DMS53 (cell line): ENCODE results near the gene BMP7.
"Not testable (repeated sequence)": the region's sequence is repeated elsewhere in the genome, so short reads cannot be mapped to it uniquely, and the experiment has no call there.

Experiments
- DNase-seq: peaks from one replicate; lab custom pipeline; 2025; lab: John Stamatoyannopoulos, UW

BMP7 gene

DNA sequence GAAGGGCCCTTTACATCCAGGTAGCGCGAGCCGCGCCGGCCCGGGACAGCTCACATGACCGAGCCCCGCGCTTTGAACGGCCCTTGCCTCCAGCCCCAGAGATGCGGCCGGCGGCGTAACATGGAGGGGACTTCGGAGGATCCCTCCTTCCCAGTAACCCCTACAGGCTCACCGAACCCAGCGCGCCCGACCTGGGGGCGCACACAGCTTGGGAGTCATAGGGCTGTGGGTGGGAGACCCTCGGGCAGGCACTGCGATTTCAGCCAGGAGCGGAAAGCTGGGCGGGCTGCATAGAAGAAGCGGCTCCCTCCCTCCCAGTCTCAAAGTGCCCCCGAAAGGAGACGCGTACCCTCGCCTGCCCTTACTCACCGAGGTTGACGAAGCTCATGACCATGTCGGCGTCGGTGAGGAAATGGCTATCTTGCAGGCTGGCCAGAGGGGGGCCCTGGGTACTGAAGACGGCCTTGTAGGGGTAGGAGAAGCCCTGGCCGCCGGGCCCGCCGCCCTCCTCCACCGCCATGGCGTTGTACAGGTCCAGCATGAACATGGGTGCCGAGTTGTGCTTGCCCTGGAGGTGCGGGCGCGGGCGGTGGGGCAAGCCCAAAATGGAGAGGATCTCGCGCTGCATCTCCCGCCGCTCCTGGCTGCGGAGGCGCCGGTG is 975 bp downstream of the BMP7 start:
- DNase-seq, result no peak

GRCh38 chr20:57264908-57265335 is 1.5 kb downstream of the BMP7 start:
- DNase-seq, result not testable (repeated sequence)

DNA sequence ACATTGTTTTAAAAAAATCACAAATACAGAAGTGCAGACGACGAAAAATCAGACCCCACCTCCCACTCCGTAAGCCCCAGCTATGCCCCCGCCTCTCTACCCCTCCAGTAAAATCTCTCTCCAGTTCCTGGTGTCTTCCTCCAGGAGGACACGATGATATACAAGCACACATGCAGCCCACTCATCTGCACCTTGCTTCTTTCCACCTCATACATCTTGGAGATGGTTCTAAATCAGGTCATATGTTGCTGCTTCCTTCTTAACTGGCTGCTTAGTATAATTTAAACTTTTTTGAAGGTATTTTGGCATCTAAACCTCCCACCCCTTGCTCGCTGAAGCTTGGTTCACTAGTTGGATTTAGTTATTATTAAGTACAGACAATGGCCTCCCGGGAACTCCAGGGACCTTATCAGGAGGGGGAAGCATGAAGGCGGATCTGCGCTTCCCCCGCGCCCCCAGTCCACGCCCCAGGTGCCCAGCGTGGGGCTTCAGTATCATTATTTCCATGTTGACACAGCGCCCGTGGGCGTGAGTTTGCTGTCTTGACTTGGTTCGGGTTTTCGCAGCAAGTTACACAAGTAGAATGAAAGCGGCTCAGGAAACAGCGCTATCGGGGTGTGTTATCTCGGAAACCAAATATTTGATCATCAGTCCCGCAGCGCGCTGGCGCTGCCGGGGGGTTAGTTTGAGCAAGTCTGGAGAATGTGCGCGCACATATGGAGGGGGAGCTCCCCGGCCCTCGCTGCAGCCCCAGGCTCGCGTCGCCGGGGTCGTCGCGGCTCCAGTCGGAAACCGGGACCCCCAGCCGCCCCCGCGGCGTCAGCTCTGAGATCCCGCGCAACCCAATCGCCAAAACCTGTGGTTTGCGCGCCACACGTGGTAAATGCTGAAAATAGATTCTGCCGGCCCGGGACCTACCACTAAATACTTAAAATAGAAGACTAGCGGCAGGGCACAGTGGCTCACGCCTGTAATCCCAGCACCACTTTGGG is 2.3 kb downstream of the BMP7 start:
- no peak for DNase-seq

DNA sequence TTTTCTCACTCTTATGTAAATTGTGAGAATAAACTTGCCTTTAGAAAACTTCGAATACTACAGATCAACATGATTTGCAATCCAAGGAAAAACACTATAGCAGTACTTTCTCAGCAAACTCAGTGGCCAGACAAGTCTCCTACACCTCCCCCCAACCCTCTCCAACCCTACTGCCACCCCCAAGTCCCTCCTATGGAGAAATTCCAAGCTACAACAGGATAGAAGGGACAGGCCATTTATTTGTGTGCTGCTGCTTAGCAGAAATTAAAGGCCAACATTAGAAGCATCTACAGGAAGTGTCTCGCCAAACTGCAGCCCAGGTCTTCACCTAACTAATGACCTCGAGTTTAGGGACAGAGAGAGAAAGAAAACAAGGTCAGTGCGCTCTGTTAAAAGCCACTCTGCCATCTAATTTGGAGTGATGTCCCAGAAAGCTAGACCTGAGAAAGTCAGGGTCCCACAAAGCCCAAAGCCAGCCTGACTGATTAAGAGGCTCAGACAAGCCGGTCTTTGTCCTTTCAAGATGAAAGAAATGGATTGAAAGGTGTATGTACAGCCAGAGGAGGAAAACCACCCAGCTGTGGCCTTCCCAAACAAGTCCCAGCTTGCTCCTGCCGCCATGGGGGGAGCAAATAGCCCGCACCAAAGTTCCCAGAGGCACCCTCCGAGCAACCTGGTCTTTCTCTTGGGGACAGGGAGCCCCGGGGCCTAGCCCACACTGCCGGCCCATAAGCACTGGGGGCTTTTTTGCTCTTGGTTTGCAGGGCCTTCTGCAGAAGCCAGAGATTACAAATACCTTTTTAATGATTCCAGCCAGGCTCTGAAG is 3.4 kb downstream of the BMP7 start:
- no peak for DNase-seq

- no peak for DNase-seq
These were observed 4.1 kb downstream of the BMP7 start for GRCh38 chr20:57262301-57262700.

DNA sequence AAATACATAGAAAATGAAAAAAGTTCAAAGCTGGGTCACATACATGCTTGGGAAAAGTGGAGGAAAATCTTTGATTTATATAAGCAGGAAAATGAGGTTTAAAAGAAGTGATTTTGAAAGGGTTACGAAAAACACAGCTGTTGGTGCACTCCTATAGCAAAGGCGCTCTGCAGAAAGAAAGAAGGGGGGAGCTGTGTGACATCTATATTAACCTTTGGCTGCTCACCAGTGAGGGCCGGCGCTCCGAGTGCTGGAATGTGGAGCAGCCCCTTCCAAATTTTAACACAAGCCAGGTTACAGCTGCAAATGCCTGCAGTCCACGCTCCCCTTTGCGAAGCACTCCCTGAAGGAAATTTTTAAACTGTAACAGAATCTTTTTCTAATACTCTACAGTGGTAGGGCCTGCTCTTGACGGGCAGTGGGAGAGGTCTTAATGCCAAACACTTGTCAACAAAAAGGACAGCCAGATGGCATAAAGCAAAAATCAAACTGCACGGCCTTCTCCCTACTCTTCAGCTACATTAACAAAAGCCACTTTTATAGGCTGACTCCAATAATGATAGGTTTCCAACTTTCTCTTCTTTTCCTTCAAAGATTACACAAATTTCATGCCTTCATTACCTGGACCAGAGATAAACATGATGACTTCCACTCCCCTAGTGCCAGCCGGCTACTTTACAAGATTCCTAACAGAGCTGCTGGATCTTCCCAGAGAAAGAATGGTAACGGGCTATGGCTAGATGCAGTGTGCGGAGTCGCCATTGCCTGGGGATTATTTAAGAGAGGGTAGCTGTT is 4.8 kb downstream of the BMP7 start:
- no peak for DNase-seq

GRCh38 chr20:57260934-57261333 is 5.5 kb downstream of the BMP7 start:
- DNase-seq, result no peak

- DNase-seq, result no peak
These were observed 6.2 kb downstream of the BMP7 start for GRCh38 chr20:57259938-57260921.

- DNase-seq, result no peak
These were observed 7.1 kb downstream of the BMP7 start for GRCh38 chr20:57259121-57259937.

- no peak for DNase-seq
These were observed 8.6 kb downstream of the BMP7 start for GRCh38 chr20:57257701-57258453.

DNA sequence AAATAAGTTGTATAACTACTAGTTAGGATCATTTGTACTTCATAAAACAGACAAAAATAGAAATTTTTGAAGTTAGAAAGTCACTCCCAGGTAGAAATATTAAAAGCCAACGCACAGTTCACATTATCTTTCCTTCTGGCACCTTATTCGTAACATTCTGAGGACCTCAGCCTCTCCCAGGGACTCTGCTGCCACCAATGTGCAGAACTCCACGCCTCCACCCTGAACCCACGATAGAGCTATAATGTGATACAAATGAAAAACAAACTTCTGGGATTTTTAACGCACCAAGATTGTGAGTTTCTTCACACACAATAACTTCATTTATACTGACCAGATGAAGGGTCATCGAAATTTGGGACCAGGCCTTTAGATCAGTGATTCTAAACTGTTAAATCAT is 9.5 kb downstream of the BMP7 start:
- DNase-seq, result no peak

DNA sequence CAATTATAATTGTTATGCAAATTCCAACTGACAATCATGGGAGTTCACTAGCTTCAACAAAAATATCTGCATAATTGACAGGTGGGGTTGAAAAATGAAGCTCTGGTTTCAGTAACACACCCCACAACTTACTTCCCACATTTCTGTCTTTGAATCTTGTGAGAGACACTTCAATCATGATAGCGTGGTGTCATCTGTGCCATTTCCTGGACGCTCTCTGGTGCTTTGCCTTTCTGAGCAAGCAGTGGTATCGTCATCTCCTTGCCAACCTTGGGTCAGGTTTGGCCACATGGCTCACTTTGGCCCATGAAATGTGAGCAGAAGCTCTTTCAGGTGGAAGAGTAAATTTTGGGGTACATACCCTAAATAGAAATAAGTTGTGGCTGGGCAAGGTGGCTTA is 10.2 kb downstream of the BMP7 start:
- DNase-seq, result no peak

DNA sequence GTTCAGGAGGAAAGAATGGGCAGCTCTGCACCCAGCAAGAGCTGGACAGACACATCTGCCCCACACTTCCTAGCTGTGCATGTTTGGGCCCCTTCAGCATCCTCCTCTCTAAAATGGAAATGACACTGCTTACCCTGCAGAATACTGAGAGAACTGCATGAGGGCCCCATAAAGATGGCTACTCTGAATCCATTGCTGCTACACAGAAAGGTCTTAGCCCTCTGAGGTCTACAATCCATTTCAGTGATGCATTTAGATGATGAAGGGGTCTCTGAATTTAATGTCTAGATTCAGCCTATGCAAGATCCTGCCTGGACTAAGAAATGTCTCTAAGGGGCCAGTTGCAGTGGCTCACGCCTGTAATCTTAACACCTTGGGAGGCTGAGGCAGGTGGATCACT is 11.3 kb downstream of the BMP7 start:
- no peak for DNase-seq

- DNase-seq, result no peak
These were observed 13.8 kb downstream of the BMP7 start for GRCh38 chr20:57252559-57253162.

GRCh38 chr20:57251949-57252348 is 14.5 kb downstream of the BMP7 start:
- no peak for DNase-seq

GRCh38 chr20:57251344-57251743 is 15.1 kb downstream of the BMP7 start:
- no peak for DNase-seq

DNA sequence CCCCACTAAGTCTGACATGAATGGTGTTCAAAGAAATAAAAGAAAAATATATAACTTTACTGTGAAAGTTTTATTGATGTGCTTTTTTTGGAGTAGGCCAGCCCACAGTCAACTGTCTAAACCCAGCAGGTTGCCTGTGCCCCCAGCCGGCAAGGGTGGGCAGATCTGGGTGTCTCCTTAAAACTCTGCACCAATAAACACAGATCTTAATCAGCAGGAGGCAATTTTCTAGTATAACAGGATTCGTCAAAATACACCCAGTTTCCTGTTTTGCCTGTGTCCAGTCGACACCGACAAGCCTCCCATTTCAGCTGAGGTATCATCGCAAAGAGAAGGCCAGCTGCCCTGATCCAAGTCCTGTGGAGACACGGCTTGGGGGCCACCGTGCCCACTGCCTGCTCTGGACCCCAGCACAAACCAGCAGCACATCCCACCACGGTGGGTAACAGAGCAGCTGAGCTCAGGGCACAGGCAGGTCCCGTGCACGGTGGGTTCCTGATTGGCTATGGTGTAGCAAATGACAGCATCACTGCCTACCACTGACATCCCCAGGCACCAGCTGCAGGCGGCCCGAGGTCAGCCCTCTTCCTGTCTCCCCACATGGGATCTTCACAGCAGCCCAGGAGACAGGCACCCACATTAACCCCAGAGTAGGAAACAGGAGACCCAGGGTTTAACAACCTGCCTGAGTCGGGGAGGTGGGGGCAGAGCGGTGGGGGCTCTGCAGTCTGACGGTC is 15.7 kb downstream of the BMP7 start:
- DNase-seq, result no peak

DNA sequence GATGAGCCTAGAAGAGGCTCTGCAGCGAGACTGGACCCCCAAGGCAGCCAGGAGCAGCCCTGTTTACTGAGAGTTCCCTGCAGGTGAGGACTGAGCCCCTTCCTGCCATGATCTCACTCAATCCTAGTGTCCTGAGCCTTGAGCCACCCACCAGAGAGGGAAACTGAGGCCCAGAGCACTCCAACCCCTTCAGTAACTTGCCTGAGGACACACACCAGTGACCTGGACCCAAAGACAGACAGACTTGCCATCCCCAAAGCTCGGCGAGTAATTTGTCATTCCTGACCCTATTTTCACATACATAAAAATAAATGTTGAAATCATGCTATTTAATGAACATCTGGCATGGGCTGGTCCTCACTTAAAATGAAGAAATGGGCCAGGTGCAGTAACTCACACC is 16.7 kb downstream of the BMP7 start:
- DNase-seq, result no peak
